OCI-LY7 (cell line): Measurements from ENCODE around the gene ANKRD22.

ENCODE experiments used
- EZH2phosphoT487 ChIP-seq: fragments of 200-600 bp; sonication (generic); IDR thresholded peaks from 2 replicates; pipeline ENCODE4 v1.6.1; 2018; ENCODE audit warnings: low read depth, borderline replicate concordance, mild to moderate bottlenecking, mixed run types, antibody characterized with exemption, low read length, moderate library complexity, mixed read lengths
- TF ChIP-seq, protein P1 (sequence below): fragments of 200-600 bp; sonication (generic); conservative IDR thresholded peaks from 2 replicates; pipeline ENCODE4 v1.5.1; 2014; ENCODE audit warnings: mild to moderate bottlenecking, antibody characterized with exemption, low read length, moderate library complexity, mixed read lengths

GRCh38 chr10:88881922-88882645 lies 30.4 kb upstream of the ANKRD22 start:
- TF ChIP-seq, protein P1, sequence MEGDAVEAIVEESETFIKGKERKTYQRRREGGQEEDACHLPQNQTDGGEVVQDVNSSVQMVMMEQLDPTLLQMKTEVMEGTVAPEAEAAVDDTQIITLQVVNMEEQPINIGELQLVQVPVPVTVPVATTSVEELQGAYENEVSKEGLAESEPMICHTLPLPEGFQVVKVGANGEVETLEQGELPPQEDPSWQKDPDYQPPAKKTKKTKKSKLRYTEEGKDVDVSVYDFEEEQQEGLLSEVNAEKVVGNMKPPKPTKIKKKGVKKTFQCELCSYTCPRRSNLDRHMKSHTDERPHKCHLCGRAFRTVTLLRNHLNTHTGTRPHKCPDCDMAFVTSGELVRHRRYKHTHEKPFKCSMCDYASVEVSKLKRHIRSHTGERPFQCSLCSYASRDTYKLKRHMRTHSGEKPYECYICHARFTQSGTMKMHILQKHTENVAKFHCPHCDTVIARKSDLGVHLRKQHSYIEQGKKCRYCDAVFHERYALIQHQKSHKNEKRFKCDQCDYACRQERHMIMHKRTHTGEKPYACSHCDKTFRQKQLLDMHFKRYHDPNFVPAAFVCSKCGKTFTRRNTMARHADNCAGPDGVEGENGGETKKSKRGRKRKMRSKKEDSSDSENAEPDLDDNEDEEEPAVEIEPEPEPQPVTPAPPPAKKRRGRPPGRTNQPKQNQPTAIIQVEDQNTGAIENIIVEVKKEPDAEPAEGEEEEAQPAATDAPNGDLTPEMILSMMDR, result no peak
- no peak for TF ChIP-seq EZH2phosphoT487
